Caki2 (cell line): ENCODE data around the gene DDR2. TPM values are rescaled to one million over a fixed set of nuclear protein-coding genes. Genes with fewer than 3 reads are reported as not detected.

Experiments used
- DNase-seq: peaks from one replicate; pipeline ENCODE4 v3.0.0-alpha.2; 2015; ENCODE audit warnings: low read depth
- in situ Hi-C: cut with HindIII; loops from 2 replicates; pipeline ENCODE4 v1.10.0; 2016; ENCODE audit warnings: low sequenced_read_pairs, low pct_unique_long_range_greater_than_20kb, mixed read lengths
- total RNA-seq: library from RNA; depleted of rRNA; stranded (reverse); fragments of >200 nt; shearing (Covaris generic); gene quantifications from 2 replicates; pipeline ENCODE4 v1.2.3, GENCODE V29; 2014; ENCODE audit warnings: low replicate concordance

DDR2 gene
- total RNA-seq, 1 experiment from 2014 or later: not detected

GRCh38 chr1:162688931-162689330, 56.7 kb downstream of the DDR2 start:
- in situ Hi-C loops: no loop called here
- no peak for DNase-seq

- no peak for DNase-seq
- in situ Hi-C loops: no loop called here
Observed at GRCh38 chr1:162689745-162690671, 57.7 kb downstream of the DDR2 start.

GRCh38 chr1:162690672-162691434, 58.6 kb downstream of the DDR2 start:
- DNase-seq: no peak

GRCh38 chr1:162691999-162692575, 59.8 kb downstream of the DDR2 start:
- no peak for DNase-seq

More at GRCh38 chr1:162690672-162691434, 58.6 kb downstream of the DDR2 start:
- in situ Hi-C loops: no loop called here

GRCh38 chr1:162694911-162695310, 62.6 kb downstream of the DDR2 start:
- in situ Hi-C loops: no loop called here
- DNase-seq: no peak

More at GRCh38 chr1:162691999-162692575, 59.8 kb downstream of the DDR2 start:
- in situ Hi-C loops: no loop called here

- DNase-seq: no peak
- in situ Hi-C loops: no loop called here
Observed at GRCh38 chr1:162695687-162696086, 63.4 kb downstream of the DDR2 start.

GRCh38 chr1:162696286-162696862, 64.1 kb downstream of the DDR2 start:
- in situ Hi-C loops: no loop called here
- DNase-seq: no peak

GRCh38 chr1:162697140-162697895, 65.1 kb downstream of the DDR2 start:
- no peak for DNase-seq
- in situ Hi-C loops: no loop called here

GRCh38 chr1:162699366-162699765, 67.1 kb downstream of the DDR2 start:
- in situ Hi-C loops: no loop called here
- no peak for DNase-seq

- in situ Hi-C loops: no loop called here
- DNase-seq: no peak
Observed at GRCh38 chr1:162700131-162700530, 67.9 kb downstream of the DDR2 start.

GRCh38 chr1:162701286-162701685, 69.0 kb downstream of the DDR2 start:
- DNase-seq: no peak
- in situ Hi-C loops: no loop called here

GRCh38 chr1:162702628-162703027, 70.4 kb downstream of the DDR2 start:
- no peak for DNase-seq
- in situ Hi-C loops: no loop called here

GRCh38 chr1:162703708-162704107, 71.4 kb downstream of the DDR2 start:
- in situ Hi-C loops: no loop called here
- no peak for DNase-seq

- DNase-seq: no peak
- in situ Hi-C loops: no loop called here
Observed at GRCh38 chr1:162704673-162705424, 72.6 kb downstream of the DDR2 start.

- DNase-seq: no peak
- in situ Hi-C loops: no loop called here
Observed at GRCh38 chr1:162706003-162706402, 73.7 kb downstream of the DDR2 start.

- DNase-seq: no peak
- in situ Hi-C loops: no loop called here
Observed at GRCh38 chr1:162706606-162707005, 74.3 kb downstream of the DDR2 start.

- in situ Hi-C loops: no loop called here
- no peak for DNase-seq
Observed at GRCh38 chr1:162708286-162708685, 76.0 kb downstream of the DDR2 start.
